Stimulated activated naive CD8-positive, alpha-beta T cell treated with anti-CD3 and anti-CD28 coated beads, Interleukin-15, amount 100 ng/mL, for 72 hours (primary cell): ENCODE data around the gene PTPRT.

Source experiments
- ATAC-seq: fragments of 150-1000 bp; cut with Tn5 transposase; 2 replicates; pipeline ENCODE4 v1.10.0; 2021; ENCODE audit warnings: mild to moderate bottlenecking, moderate library complexity
- DNase-seq, 2 donors: peaks; one replicate each; pipeline ENCODE4 v3.0.0; 2021 to 2022
- H3K27ac Mint-ChIP-seq, 2 donors: one replicate each; pipeline ENCODE4 v1.8.0; 2022; ENCODE audit warnings: mild to moderate bottlenecking in 2 of 2, mixed read lengths in 2 of 2, moderate library complexity in 2 of 2
- H3K27me3 Mint-ChIP-seq: one replicate; pipeline ENCODE4 v1.8.0; 2022; ENCODE audit warnings: mixed read lengths
- H3K4me1 Mint-ChIP-seq: one replicate; pipeline ENCODE4 v1.8.0; 2022; ENCODE audit warnings: mild to moderate bottlenecking, mixed read lengths
- H3K4me3 Mint-ChIP-seq, 2 donors: one replicate each; pipeline ENCODE4 v1.8.0; 2022; ENCODE audit warnings: mild to moderate bottlenecking in 2 of 2, mixed read lengths in 2 of 2, moderate library complexity in 1 of 2
- H3K9me3 Mint-ChIP-seq, 2 donors: one replicate each; pipeline ENCODE4 v1.8.0; 2022; ENCODE audit warnings: mixed read lengths in 2 of 2

Gene PTPRT

DNA sequence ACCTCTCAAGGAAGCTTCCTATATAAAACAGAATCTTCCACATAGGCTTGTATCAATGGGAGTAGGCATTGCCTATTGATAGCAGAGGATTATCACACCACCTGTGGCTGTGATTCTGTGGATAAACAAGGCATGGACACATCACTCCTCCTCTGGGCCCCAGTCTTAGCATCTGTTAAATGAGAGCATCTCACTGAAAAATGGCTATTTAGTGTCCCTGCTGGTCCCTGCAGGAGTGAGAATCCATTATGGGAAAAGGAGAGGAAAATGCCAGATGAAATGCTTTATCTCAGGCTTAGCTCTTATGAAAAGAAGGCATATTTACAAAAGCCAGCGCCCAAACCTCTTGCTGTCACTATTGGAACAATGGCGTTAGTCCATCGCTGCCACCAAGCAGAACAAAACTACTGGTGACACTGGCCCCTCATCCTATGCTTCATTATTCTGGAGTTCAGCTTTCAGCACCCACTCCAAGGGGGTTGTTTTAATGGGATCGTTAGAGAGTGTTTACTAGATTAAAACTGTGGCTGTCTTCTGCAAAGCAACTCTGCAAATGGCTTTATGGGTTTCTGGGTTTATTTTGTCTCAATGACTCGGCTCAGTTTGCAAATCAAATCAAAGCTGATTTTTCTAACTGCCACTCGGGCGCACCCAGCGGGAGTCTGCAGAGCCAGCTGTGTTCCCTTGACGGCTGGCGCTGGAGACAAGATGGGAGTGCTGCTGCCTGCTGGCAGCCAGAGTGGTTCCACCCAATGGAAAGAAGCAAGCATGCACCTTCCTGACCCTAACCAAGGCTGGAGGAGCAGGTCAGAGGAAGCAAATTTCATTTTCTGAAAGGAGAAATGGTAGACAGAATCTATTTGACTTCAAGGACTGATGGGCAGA lies 912.7 kb downstream of the PTPRT start:
- H3K27ac Mint-ChIP-seq: no peak overlapping the region
- DNase-seq: no peak
- H3K27me3 Mint-ChIP-seq: no peaks in the 10 kb centered on the region
- no peak for ATAC-seq
- H3K4me3 Mint-ChIP-seq: no peak overlapping the region
- H3K4me1 Mint-ChIP-seq: no peaks in the 10 kb centered on the region
- peaks cover 11 to 16% of the 10 kb centered on the region in 2 donors for H3K9me3 Mint-ChIP-seq

DNA sequence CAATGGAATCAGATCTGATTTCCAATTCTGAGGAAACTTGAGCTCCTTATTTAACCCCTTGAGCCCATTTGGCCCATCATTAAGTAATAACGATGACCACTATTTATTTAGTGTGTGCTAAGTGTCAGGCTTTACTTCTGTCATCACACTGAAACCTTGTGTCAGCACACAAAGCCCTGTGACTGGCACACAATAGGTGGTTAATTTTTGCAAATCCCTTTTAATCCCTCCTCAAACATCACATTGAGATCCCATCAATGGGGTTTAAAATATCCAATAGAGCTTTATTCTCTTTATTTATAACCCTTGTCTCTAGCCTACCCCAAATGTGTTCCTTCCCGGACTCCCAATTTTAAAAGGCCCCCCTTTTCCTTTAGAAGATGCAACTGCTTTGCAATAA lies 914.7 kb downstream of the PTPRT start:
- ATAC-seq (no peak), DNase-seq (no peak)
- no peak overlapping the region for H3K27ac Mint-ChIP-seq
- H3K9me3 Mint-ChIP-seq: peaks cover 7 to 16% of the 10 kb centered on the region in 2 donors
- no peaks in the 10 kb centered on the region for H3K4me1 Mint-ChIP-seq
- H3K4me3 Mint-ChIP-seq: no peak overlapping the region
- H3K27me3 Mint-ChIP-seq: no peaks in the 10 kb centered on the region

DNA sequence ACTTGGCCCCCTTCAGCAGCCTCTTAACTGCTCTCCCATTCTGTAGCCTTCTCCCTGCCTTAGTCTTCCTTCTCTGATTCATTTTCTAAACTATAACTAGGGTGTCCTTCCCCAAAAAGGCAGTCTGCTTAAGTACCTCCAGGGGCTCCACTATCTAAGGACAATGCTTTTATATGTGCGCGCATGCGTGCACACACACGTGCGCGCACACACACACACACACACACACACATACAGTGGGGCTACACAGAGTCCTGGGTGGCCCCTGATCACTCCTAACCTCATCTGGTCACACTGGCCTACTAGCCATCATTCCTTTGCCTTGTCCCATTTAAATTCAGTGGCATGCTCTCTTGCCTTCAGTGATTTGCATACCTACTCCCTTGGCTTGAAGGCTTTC lies 917.2 kb downstream of the PTPRT start:
- Mint-ChIP-seq H3K9me3 (peaks cover 7% of the 10 kb centered on the region in 2 donors), H3K4me3 (no peak overlapping the region), H3K27ac (no peak overlapping the region), H3K27me3 (no peaks in the 10 kb centered on the region), H3K4me1 (no peaks in the 10 kb centered on the region)
- ATAC-seq: no peak
- DNase-seq: no peak

DNA sequence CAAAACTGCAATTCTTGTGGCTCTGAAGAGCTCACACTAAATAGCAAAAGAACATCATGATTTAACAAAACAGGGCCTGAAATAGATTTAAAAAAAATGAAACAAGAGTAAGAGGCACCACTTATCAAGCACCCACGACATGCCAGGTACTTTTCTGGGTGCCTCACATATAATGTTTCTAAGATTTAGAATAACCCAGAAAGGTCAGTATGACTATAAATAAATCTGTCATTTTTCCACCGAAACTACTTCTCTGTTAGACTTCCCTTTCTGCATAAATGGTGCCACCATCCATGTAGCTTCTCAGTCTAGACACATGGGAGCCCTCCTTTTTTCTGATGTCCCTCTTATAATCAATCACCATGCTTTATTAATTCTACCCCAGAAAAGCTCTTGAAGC lies 919.2 kb downstream of the PTPRT start:
- H3K27ac Mint-ChIP-seq: no peak overlapping the region
- DNase-seq: no peak
- no peaks in the 10 kb centered on the region for H3K27me3 Mint-ChIP-seq
- peaks cover 7% of the 10 kb centered on the region in 2 donors for H3K9me3 Mint-ChIP-seq
- H3K4me1 Mint-ChIP-seq: no peaks in the 10 kb centered on the region
- no peak overlapping the region for H3K4me3 Mint-ChIP-seq
- ATAC-seq: no peak

DNA sequence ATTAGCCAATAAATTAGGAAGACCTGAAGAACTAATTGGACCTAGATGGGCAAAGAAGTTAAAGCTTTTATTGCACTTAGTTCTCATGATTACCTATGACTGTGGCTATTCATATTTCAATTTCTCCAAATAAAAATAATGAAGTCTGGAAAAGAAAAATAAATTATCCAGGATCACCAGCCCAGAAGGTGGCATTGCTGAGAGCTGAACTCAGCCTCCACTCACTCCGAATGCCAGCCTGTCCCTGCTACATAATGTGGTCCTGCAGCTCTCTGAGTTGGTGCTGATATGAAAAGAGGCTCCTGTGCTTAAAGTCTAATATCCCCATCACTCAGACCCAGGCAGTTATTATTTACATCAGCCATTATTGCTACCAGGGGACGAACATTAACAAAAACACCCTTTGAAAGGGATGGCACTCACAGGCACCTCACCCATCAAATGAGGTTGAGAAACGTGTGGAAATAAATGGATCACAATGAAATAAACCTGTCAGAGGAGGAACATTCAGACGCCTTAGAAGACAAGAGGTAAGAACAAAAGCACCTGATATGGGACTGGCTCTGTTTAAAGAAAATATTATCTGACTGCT lies 921.8 kb downstream of the PTPRT start:
- no peak overlapping the region for H3K27ac Mint-ChIP-seq
- H3K4me1 Mint-ChIP-seq: no peaks in the 10 kb centered on the region
- H3K4me3 Mint-ChIP-seq: no peak overlapping the region
- no peak for ATAC-seq
- no peak for DNase-seq
- H3K27me3 Mint-ChIP-seq: no peaks in the 10 kb centered on the region
- peaks cover 7 to 9% of the 10 kb centered on the region in 2 donors for H3K9me3 Mint-ChIP-seq

DNA sequence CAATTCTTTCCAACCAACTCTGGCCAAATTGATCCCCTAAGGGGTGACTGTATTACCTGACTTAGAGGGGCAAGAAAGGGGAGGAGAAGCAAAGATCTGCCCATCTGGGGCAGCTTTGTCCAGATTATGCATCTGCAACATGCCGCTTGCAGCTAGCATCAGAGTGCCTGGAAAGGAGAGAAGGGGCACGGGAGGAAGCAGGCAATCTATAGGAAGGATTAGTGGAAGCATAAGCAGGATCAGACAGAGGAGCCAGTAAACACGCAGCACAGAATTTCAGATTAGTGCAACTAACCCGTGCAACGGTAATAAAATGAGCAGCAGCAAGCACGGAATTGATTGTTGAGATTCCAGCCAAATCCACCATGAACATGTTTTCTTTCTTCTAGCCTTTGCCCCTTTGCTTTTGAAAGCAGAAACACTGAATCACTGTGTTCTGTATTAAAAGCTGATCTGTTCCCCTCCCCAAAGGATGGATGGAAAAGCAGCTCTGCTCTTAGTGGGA lies 927.9 kb downstream of the PTPRT start:
- ATAC-seq (no peak), DNase-seq (no peak)
- Mint-ChIP-seq H3K4me3 (no peak overlapping the region), H3K27ac (no peak overlapping the region), H3K4me1 (no peaks in the 10 kb centered on the region), H3K9me3 (peaks cover 4 to 5% of the 10 kb centered on the region in 2 donors), H3K27me3 (no peaks in the 10 kb centered on the region)

DNA sequence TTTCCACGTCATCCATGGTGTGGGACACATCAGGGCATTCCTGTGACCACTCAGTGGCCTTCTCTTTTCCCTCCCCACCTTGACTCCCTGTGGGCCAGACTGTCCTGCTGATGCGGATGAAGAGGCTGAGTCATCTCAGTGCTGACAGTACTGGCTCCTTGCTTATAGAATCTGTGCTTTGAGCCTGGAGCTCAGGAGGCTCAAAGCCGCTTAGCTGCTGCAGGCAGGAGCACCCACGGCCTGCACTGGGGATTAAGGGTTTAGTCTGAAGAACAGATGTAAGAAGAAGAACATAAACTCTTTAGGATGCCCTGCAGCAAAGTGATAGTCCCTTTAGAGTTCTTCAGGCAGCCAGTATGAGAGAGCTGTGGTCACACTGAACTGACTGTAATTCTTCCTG lies 929.5 kb downstream of the PTPRT start:
- Mint-ChIP-seq H3K4me3 (no peak overlapping the region), H3K4me1 (no peaks in the 10 kb centered on the region), H3K27ac (no peak overlapping the region), H3K27me3 (no peaks in the 10 kb centered on the region), H3K9me3 (peaks cover 4 to 5% of the 10 kb centered on the region in 2 donors)
- ATAC-seq (no peak), DNase-seq (no peak)

DNA sequence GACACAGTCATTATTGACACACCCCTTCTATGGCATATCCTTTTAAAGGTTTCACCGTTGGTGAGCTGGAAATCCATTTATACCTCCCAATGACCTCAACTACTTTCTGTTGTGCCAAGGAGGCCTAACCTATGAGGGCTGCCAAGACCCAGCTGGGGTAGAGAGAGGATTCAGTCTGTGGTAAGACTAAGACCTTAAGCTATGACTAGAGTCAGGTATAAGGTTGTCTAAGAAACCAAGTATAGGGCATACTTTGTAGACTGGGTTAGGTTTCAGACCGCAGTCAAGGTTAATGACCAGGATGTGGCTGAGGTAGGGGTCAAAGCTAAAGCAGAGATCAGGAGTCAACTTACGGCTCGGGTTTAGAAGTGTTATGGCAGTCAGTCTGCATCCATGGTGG lies 930.3 kb downstream of the PTPRT start:
- H3K9me3 Mint-ChIP-seq: peaks cover 4 to 5% of the 10 kb centered on the region in 2 donors
- no peak for ATAC-seq

DNA sequence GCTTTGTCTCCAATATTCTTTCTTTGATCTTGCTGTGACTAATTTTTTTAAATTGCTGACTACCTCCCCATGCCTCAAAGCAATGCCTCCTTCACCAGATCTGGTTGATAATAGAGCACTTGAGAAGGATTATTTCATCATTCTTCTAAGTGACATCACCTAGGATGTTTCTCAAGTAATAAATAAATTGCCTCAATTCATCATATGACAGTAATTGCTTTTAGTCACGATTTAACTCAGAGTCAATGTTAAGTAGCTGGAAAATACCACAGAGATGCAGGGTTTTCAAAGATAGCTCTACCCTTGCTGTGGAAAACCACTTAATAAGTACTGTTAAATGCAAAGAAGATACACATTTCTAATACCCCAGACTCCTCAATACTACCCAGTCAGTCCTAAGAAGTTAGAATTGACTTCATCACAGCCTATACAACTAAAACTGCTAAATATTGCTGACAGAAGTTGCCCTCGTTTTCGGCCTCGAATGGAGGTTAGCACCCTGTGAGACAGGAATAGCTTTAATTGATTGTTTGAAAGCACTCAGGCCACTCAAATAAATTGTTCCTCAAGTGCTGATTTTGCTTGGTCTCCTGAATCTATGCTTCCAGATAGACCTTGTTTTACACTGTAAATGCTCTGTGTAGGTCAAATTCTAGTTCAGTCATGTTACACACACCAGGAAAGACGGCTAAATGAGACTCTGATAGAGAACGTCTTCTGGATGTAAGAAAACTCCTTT lies 931.0 kb downstream of the PTPRT start:
- Mint-ChIP-seq H3K9me3 (peaks cover 2 to 5% of the 10 kb centered on the region in 2 donors), H3K27me3 (no peaks in the 10 kb centered on the region), H3K4me3 (no peak overlapping the region), H3K4me1 (no peaks in the 10 kb centered on the region), H3K27ac (peak overlapping the region; percentile 17 to 71)
- ATAC-seq (no peak), DNase-seq (no peak)

More for the DNA sequence above, 930.3 kb downstream of the PTPRT start:
- no peak overlapping the region for H3K4me3 Mint-ChIP-seq
- DNase-seq: no peak
- H3K4me1 Mint-ChIP-seq: no peaks in the 10 kb centered on the region
- H3K27ac Mint-ChIP-seq: no peak overlapping the region
- no peaks in the 10 kb centered on the region for H3K27me3 Mint-ChIP-seq

DNA sequence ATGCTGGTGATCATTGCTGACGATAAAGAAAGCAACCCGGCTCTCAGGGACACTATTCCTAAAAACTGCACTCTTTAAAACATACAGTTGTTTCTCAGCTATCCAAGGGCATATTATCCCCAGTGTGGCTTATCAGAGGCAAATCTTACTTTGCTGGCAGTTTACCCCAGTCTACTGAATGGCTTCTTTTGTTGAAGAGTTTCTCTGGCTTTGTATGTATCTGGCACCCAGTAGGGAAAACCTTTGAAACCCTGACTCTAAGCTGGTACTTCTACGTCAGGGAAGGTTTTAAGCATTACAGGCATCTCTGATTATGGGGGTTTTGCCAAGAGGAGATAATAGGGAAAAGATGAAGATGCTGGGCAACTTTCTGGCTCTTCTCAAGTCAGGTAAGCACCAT lies 933.9 kb downstream of the PTPRT start:
- H3K4me1 Mint-ChIP-seq: no peaks in the 10 kb centered on the region
- H3K4me3 Mint-ChIP-seq: no peak overlapping the region

DNA sequence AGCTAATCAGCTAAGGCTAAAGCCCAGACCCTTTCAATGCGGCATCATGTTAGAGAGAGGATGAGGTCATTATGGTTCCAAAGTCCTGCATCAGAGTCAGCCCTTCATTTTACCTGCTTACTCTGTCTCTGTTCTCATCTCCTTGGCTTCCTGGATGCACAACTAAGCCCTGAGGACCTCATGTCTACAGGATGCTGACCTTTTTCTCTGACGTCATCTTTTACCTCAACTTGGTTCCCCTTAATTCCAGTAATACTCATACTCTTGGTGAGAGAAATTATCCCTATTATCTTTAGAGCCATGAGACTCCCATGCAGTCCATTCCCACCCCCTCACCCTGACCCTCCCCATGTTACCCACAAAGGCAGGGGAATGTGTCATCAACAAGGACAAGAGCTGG lies 935.0 kb downstream of the PTPRT start:
- DNase-seq (no peak), ATAC-seq (no peak)
- Mint-ChIP-seq H3K9me3 (peaks cover 5 to 12% of the 10 kb centered on the region in 2 donors), H3K27ac (no peak overlapping the region), H3K4me3 (no peak overlapping the region), H3K4me1 (no peaks in the 10 kb centered on the region), H3K27me3 (no peaks in the 10 kb centered on the region)

More for the DNA sequence above, 933.9 kb downstream of the PTPRT start:
- Mint-ChIP-seq H3K9me3 (peaks cover 5 to 17% of the 10 kb centered on the region in 2 donors), H3K27ac (no peak overlapping the region), H3K27me3 (no peaks in the 10 kb centered on the region)
- DNase-seq: no peak
- no peak for ATAC-seq

DNA sequence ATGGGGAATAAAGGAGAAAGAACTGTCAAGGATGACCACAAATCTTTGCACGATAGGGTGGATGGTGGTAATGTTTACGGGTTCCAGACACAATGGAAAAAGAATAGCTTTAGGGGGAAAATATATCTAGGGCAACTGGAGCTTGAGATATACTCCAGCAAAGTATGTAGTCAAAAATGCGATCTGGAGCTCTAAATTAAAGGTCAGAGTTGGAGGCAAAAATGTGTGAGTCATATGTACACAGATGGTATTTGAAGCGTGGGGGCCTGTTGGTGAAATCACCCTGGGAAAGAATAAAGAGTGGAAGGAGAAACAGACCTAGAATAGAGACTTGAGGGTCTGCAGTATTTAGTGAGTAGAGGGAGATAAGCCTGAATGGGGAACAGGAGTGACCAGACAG lies 937.6 kb downstream of the PTPRT start:
- Mint-ChIP-seq H3K27ac (no peak overlapping the region), H3K9me3 (peaks cover 5 to 12% of the 10 kb centered on the region in 2 donors), H3K27me3 (no peaks in the 10 kb centered on the region), H3K4me3 (no peak overlapping the region), H3K4me1 (no peaks in the 10 kb centered on the region)
- ATAC-seq: no peak
- DNase-seq: no peak

DNA sequence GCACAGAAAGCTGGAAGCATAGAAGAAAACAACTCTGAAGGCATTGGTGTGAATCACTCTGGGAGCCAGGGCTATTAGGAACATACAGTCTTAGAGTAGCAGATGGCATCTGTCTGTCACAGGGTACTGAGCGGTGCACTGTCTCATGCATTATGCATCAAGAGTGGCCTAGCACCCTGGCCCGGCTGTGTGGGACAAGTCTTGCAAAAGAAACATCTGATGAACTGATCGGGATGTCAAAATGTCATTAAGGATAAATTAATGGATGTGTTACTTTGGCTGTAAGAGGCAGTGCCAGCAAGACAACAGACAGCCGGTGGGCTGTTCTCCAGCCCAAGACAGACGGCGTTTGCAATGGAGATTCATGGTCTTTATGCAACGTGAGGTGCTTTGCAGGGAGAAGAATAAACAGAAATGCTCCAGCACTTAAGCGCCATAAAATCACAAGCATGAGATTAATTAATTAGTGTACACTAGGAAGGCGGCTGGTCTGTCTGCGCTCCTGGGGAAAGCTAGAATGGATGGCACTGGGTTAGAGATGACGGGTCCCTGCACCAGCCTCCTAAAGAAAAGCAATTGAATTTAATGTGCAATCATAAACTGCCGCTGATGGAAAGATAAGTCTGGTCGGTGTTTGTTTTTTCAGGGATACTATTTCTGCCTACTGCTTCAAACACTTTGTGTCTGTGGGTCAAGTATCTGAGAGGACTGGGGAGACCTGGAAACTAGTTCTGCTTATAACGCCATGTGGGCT lies 970.9 kb downstream of the PTPRT start:
- no peak overlapping the region for H3K27ac Mint-ChIP-seq
- ATAC-seq (no peak), DNase-seq (no peak)
- no peaks in the 10 kb centered on the region for H3K27me3 Mint-ChIP-seq
- H3K4me1 Mint-ChIP-seq: no peaks in the 10 kb centered on the region
- H3K9me3 Mint-ChIP-seq: peaks cover 0 to 26% of the 10 kb centered on the region in 2 donors
- no peak overlapping the region for H3K4me3 Mint-ChIP-seq

DNA sequence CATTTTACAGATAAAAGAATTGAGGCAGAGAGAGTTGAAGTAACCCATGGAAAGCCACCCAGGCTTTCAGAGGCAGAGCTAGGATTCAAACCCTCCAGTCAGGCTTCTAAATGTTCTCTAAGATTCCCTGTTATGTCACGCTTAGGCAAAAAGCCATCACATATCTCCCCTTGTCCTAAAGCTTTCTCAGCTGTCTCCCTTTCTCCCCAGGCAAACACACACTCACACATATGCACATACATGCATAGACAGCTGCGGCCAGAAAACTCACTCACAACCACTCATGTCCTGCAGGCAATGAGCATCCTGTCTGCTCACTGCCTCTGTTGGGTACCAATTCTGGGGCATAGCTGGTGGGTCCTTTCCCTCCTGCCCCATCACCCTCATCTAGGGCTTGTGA lies 975.6 kb downstream of the PTPRT start:
- peaks cover 0 to 36% of the 10 kb centered on the region in 2 donors for H3K9me3 Mint-ChIP-seq
- no peak overlapping the region for H3K27ac Mint-ChIP-seq
- H3K27me3 Mint-ChIP-seq: no peaks in the 10 kb centered on the region
- no peak overlapping the region for H3K4me3 Mint-ChIP-seq
- no peaks in the 10 kb centered on the region for H3K4me1 Mint-ChIP-seq
- no peak for ATAC-seq
- DNase-seq: no peak

DNA sequence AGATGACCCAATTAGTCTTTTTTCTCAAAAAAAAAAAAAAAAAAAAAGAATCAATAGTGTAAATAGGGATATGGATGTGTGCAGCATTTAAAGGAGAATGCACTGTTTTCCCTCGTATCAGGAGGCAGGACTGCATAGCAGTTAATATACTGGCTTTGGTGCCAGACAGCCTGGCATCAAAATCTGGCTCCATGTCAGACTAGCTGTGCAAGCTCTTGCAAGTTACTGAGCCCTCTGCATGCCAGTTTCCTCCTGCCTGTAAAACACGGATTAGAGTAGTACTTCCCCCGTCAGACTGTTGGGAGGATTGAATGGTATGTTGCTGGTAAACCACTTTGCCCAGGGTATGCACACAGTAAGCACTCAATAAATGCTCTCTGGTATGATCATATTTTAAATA lies 977.3 kb downstream of the PTPRT start:
- Mint-ChIP-seq H3K9me3 (peaks cover 0 to 41% of the 10 kb centered on the region in 2 donors), H3K4me3 (no peak overlapping the region), H3K4me1 (no peaks in the 10 kb centered on the region), H3K27me3 (no peaks in the 10 kb centered on the region), H3K27ac (no peak overlapping the region)
- DNase-seq (no peak), ATAC-seq (no peak)
